Fibroblast of lung (primary cell): ENCODE data around the gene HNF1B.

ENCODE experiments used
- EZH2 ChIP-seq: IDR thresholded peaks from 2 replicates; pipeline ENCODE4 v1.5.1; 2012; ENCODE audit warnings: low read length, control low read depth, mild to moderate bottlenecking; ENCODE audit errors: missing control alignments
- TF ChIP-seq, protein P1 (sequence below), 2 donors: IDR thresholded peaks in 1 of 2; conservative IDR thresholded peaks in 1 of 2; 1 replicate in 1 of 2; 2 replicates in 1 of 2; pipeline ENCODE4 v1.5.1; 2011 to 2012; ENCODE audit warnings: low read length in 2 of 2, control low read depth in 1 of 2, inconsistent platforms in 1 of 2, low read depth in 1 of 2, mild to moderate bottlenecking in 1 of 2

- TF ChIP-seq, protein P1, sequence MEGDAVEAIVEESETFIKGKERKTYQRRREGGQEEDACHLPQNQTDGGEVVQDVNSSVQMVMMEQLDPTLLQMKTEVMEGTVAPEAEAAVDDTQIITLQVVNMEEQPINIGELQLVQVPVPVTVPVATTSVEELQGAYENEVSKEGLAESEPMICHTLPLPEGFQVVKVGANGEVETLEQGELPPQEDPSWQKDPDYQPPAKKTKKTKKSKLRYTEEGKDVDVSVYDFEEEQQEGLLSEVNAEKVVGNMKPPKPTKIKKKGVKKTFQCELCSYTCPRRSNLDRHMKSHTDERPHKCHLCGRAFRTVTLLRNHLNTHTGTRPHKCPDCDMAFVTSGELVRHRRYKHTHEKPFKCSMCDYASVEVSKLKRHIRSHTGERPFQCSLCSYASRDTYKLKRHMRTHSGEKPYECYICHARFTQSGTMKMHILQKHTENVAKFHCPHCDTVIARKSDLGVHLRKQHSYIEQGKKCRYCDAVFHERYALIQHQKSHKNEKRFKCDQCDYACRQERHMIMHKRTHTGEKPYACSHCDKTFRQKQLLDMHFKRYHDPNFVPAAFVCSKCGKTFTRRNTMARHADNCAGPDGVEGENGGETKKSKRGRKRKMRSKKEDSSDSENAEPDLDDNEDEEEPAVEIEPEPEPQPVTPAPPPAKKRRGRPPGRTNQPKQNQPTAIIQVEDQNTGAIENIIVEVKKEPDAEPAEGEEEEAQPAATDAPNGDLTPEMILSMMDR (conservative IDR thresholded peaks at IDR 0.05 in 1 of 2, IDR thresholded peaks at IDR 0.05 in 1 of 2; ENCODE audit: low read depth in 1 of 2, low read length in 2 of 2) = no peak
- no peak for TF ChIP-seq EZH2
Observed at GRCh38 chr17:37671824-37672547, 72.9 kb downstream of the HNF1B start.
